Hematopoietic multipotent progenitor cell (in vitro differentiated cells): ENCODE measurements around the gene GLUD2. TPM values are rescaled to one million over a fixed set of nuclear protein-coding genes. Genes with fewer than 3 reads are reported as not detected.

Experiments used
- total RNA-seq: library from RNA; depleted of rRNA; stranded (reverse); fragments of >200 nt; gene quantifications from one replicate; pipeline ENCODE4 v1.2.3, GENCODE V29; 2012

GLUD2 gene
- total RNA-seq, 1 donor, result 0.27 TPM

Other genes starting within 250 kb of the GLUD2 start
- gene CT47B1, start 171.7 kb upstream of the GLUD2 start, total RNA-seq, result not detected
- gene CT47A11, start 110.5 kb upstream of the GLUD2 start, total RNA-seq, result not detected
- gene CT47A10, start 105.6 kb upstream of the GLUD2 start, total RNA-seq, result not detected
- gene CT47A9, start 100.7 kb upstream of the GLUD2 start, total RNA-seq, result not detected
- not detected for gene CT47A8, start 95.9 kb upstream of the GLUD2 start, total RNA-seq
- gene CT47A7, start 91.0 kb upstream of the GLUD2 start, total RNA-seq, result not detected
- gene CT47A6, start 86.1 kb upstream of the GLUD2 start, total RNA-seq, result not detected
- not detected for gene CT47A5, start 81.3 kb upstream of the GLUD2 start, total RNA-seq
- not detected for gene CT47A4, start 76.4 kb upstream of the GLUD2 start, total RNA-seq
- gene CT47A3, start 71.5 kb upstream of the GLUD2 start, total RNA-seq, result not detected
- gene CT47A2, start 66.7 kb upstream of the GLUD2 start, total RNA-seq, result not detected
- gene CT47A1, start 61.9 kb upstream of the GLUD2 start, total RNA-seq, result not detected